Left renal cortex interstitium (tissue), 4 donors: Measurements from ENCODE around the gene TEX44. TPM values are rescaled to one million over a fixed set of nuclear protein-coding genes. Genes with fewer than 3 reads are reported as not detected.
A peak's percentile ranks its signal among the peaks of the same experiment; 100 is the strongest.

Experiments
- DNase-seq, 4 donors: peaks; one replicate each; pipeline ENCODE4 v3.0.0-alpha.2; 2013; ENCODE audit warnings: low read depth in 4 of 4, low spot score in 2 of 4, missing footprints in 1 of 4
- polyA plus RNA-seq, 4 donors: library from polyadenylated mRNA; unstranded; fragments of 120-200 nt; gene quantifications; one replicate each; pipeline ENCODE4 v1.2.1, GENCODE V29; 2013; ENCODE audit not compliant: insufficient read length in 4 of 4

TEX44 gene
- polyA plus RNA-seq, 4 donors = not detected

- no peak for DNase-seq
Measured at GRCh38 chr2:231604101-231604684, 11.5 kb downstream of the TEX44 start.

GRCh38 chr2:231604685-231605606 is 12.3 kb downstream of the TEX44 start:
- peak in 3 of 4 donors; percentile 97 to 99 (median 97) for DNase-seq

- DNase-seq = no peak
Measured at GRCh38 chr2:231605607-231606091, 13.0 kb downstream of the TEX44 start.

GRCh38 chr2:231606941-231607340 is 14.3 kb downstream of the TEX44 start:
- no peak for DNase-seq

GRCh38 chr2:231611273-231612108 is 18.8 kb downstream of the TEX44 start:
- no peak for DNase-seq

- no peak for DNase-seq
Measured at GRCh38 chr2:231612109-231612455, 19.4 kb downstream of the TEX44 start.

- DNase-seq = peak in 2 of 4 donors; percentile 76 to 78
Measured at GRCh38 chr2:231612456-231613330, 20.0 kb downstream of the TEX44 start.

- DNase-seq = no peak
Measured at GRCh38 chr2:231613331-231613662, 20.6 kb downstream of the TEX44 start.

- peak in 2 of 4 donors; percentile 70 to 72 for DNase-seq
Measured at GRCh38 chr2:231613663-231614558, 21.2 kb downstream of the TEX44 start.

GRCh38 chr2:231614559-231615057 is 21.9 kb downstream of the TEX44 start:
- DNase-seq = peak in 1 of 4 donors; percentile 63

GRCh38 chr2:231615058-231615671 is 22.5 kb downstream of the TEX44 start:
- no peak for DNase-seq

GRCh38 chr2:231616296-231616695 is 23.6 kb downstream of the TEX44 start:
- no peak for DNase-seq

- no peak for DNase-seq
Measured at GRCh38 chr2:231617059-231617926, 24.6 kb downstream of the TEX44 start.

- no peak for DNase-seq
Measured at GRCh38 chr2:231621051-231621879, 28.6 kb downstream of the TEX44 start.

- no peak for DNase-seq
Measured at GRCh38 chr2:231622963-231623362, 30.3 kb downstream of the TEX44 start.

- DNase-seq = no peak
Measured at GRCh38 chr2:231626449-231626848, 33.8 kb downstream of the TEX44 start.
